GM18858 (cell line): ENCODE data around the gene TIPRL.
A peak's percentile ranks its signal among the peaks of the same experiment; 100 is the strongest.

Source experiments
- ATAC-seq: cut with Tn5 transposase; IDR thresholded peaks from one replicate; pipeline ENCODE4 v1.9.1; 2021; ENCODE audit not compliant: unreplicated experiment

Gene TIPRL

DNA sequence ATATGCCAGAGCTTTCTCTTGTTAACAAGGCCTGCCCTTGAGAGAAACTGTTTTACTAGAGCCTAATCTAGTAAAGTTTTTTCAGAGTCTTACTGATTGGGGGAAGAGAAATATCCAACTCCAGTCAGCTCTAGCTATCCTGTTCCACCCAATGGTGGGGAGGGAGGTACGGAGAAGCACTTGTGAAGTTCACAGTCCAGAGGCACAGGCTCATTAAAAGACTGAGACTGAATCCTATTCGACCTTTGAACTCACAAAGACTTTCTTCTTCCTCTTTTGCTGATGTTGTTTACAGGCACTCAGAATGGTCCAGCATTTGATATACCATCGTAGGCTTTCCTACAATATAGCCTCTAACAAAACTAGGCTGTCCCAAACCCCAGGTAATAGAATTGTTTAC, 31.6 kb downstream of the TIPRL start:
- no peak for ATAC-seq

DNA sequence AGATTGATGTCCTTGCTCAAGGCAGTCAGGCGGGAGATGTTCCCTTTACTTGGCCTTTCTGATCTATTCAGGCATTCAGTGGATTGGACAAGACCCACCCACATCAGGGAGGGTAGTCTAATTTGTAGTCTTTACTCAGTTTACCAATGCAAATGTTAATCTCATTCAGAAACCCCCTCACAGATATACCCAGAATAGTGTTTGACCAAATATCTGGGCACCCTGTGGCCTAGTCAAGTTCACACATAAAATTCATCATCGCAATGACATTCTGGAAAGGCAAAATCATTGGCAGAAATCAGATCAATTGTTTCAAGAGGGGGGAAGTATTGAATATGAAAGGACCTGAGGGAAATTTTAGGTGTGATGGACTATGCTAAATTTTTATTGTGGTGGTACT, 34.6 kb downstream of the TIPRL start:
- ATAC-seq, result no peak

DNA sequence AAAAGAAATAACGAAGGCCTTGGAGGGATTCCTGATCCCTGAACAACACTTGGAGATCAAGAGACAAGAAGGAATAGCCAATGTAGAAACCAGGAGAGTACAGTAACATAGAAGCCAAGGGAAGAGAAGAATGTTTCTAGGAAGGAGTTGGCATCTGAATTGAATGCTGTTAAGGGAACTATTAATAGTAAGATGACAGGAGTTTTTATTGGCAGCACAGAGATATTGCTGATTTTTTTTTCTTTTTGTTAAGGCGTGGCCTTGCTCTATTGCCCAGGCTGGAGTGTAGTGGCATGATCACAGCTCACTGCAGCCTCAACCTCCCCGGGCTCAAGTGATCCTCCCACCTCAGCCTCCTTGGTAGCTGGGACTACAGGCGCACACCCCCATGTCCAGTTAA, 37.4 kb downstream of the TIPRL start:
- no peak for ATAC-seq

DNA sequence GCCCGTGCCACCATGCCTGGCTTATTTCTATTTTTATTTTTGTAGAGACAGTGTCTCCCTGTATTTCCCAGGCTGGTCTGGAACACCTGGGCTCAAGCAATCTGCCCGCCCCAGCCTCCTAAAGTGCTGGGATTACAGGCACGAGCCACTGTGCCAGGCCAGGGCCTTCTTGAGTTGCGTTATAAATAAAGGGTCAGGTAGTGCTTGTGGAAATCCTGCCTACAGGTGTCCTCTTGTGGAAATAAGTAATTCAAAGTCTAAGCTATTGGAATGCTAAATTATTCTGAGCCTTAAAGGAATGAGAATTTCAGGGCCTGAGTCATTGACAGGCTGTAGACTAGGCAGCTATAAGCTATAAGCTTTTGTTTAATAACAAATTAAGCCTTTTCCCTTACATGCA, 38.9 kb downstream of the TIPRL start:
- ATAC-seq, result no peak

DNA sequence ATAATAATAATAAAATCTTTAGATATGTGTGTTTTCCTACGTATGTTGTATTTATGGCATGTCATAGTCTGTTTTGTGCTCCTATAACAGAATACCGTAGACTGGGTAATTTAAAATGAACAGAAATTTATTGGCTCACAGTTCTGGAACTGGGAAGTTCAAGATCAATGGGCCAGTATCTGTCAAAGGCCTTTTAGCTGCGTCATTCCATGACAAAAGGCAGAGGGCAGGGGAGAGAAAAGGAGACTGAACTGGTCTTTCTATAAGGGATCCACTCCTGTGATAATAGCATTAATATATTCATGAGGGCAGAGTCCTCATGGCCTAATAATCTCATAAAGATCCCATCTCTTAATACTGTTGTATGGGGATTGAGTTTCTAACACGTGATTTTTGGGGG, 39.9 kb downstream of the TIPRL start:
- ATAC-seq, result no peak

DNA sequence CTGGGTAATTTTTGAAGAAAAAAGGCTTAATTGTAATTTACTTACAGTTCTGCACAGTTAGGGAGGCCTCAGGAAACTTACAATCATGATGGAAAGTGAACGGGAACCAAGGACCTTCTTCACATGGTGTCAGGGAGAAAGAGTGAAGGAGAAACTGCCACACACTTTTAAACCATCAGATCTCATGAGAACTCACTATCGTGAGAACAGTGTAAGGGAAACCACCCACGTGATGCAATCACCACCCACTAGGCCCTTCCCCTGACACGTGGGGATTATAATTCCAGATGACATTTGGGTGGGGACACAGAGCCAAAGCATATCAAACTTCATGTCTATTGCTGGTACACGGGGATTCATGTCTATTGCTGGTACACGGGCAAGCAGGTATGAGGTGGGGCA, 41.7 kb downstream of the TIPRL start:
- no peak for ATAC-seq

DNA sequence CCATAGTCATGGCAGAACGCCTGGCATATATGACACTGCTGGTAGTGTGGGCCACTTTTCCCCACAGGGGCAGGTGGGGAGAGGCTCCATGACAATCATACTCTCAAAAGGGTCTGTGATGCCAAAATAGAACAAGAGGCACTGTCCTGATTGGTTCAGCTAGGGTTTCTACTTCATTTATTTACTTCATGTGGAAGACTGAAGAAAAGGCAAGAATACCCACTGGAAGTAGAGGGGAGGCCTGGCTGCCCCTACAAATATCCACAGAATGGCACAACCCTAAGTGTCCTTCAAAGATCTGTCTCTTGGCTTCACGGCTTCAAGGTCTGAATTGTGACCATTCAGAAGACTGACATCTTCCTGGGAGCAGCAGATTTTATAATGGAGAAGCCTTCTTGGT, 42.5 kb downstream of the TIPRL start:
- no peak for ATAC-seq

DNA sequence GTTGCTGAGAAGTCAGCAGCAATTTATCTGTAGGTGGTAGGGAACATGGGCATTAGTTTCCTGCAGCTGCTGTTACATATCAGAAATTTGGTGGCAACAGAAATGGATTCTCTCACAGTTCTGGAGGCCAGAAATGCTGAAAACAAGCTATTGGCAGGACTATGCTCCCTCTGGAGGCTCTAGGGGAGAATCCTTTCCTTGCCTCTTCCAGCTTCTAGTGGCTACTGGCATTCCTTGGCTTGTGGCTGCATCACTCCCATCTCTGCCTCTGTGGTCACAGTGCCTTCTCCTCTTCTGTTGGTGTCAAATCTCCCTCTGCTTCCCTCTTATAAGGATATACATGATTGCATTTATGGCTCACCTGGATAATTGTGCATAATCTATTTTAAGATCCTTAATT, 44.5 kb downstream of the TIPRL start:
- ATAC-seq, result no peak

DNA sequence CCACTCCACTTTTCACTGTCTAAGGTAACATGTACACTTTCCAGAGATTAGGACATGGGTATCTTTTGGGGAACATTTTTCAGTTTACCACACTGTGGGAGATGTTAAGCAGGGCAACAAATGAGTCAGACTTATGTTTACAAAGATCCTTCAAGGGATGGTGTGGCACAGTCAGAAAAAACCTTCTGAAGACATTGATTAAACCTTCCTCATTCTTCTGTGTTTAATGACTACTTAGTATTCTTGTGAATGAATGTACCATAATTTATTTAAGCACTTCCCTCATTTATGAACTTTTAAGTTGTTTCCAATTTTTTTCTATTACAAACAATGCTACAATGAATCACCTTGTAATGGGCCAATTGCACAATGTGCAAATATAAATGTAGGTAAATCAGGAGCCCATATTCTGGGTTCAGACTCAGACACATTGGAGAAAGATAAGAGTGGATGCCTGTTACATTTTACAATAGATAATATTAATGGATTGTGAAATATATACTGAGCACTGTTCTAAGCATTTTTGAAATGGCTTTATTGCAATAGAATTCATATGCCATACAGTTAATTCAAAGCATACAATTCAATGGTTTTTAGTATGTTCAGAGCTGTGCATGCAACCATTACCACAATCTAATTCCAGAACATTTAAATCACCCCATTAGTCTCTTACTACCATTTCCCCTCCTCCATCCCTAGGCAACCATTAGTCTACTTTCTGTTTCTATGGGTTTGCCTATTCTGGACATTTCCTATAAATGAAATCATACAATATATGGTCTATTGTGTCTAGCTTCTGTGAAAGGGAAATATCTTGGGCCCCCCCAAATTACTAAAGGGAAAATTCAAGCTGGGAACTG, 45.1 kb downstream of the TIPRL start:
- no peak for ATAC-seq

DNA sequence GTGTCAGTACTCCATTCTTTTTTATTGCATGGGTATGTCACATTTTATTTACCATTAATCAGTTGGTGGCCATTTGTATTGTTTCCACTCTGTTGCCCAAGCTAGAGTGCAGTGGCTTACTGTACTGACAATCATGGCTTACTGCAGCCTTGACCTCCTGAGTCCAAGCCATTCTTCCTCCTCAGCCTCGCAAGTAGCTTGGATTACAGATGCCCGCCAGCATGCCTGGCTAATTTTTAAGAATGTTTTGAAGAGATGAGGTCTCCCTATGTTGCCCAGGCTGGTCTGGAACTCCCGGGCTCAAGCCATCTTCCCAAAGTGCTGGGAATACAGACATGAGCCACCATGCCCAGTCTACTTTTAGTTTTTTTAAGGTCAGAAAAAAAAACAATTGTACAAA, 46.2 kb downstream of the TIPRL start:
- no peak for ATAC-seq

DNA sequence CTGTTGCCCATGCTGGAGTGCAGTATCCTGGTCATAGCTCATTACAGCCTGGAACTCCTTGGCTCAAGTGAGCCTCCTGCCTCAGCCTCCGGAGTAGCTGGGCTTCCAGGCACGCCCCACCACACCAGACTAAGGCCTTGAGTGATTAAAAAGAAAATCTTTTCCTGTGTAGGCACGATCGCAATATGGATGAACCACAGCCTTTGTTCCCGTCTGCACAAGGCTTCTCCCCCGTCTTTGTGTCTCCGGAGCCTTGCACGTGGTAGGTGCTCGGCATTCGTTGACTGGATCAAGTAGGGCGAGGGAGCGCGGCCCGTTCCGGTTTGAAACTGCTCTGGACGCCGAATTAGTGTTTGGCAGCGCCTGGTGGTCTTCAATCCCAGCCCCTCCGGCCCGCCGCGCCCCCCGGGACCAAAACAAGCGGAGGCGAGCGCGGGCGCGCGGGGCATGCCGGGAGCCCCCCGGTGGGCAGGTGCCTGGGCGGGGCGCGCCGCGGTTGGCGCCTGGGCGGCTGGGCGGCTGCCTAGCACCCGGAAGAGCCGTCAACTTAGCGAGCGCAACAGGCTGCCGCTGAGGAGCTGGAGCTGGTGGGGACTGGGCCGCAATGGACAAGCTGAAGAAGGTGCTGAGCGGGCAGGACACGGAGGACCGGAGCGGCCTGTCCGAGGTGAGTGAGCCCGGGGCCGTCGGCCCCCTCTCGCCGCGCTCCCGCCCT, 46.9 kb downstream of the TIPRL start, which contains the start of gene SFT2D2:
SFT2D2 (plus strand) TSS at position 529 of the 715 bp plus-strand sequence; CDS start at position 605, 76 bp downstream.
- peak; percentile 52 for ATAC-seq

DNA sequence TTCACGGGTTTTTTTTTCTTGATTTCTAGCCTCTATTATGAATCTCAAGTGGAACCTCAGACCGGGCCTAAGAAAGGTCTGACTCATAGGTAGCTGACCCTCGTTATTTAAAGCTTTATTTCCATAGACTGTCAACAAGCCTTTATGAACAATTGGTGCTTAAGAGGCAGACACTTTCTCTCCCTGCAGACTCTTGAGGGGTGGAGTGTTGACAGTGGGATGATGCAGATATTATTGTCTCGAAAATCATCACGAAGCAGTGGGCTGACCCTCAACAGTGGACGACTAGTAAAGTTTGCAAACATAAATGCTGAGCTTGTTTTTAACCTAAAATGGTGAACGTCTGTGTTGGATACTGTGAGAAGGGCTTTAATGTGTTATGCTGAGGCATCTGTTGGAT, 48.9 kb downstream of the TIPRL start:
- no peak for ATAC-seq

DNA sequence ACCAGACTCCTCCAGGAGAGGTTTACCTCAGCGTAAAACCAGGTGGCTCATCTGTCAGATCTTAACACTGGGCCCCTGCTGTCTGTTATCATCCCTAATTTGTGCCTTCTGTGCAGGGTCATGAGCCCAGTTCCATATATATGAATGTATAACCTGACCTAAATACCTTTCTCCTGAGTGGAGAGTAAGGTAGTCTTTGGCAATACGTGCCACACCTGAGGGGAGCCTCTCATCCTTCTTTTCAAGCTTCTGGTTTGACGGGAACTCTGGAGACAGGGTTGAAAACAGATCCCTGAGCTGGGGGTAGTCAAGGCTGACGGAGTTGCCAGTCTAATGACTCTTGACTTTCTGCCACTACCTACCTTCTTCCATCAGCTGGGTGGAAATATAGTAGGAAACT, 51.1 kb downstream of the TIPRL start:
- no peak for ATAC-seq

DNA sequence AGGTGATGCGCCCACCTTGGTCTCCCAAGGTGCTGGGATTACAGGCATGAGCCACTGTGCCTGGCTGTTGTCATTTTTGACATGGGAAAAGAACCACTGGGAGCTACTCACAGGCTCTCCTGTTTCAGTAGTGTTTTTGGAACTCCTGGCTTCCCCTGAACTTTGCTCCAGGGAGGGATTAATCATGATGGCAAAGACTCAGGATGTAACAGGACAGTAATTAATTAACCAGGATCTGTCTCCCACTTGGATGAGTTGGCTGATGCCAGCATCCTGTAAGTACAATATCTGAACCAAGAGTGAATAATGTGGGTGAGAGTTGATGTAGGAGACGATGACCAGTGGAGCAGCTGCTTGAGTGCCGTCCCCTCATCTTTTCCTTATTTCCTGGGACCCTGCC, 51.9 kb downstream of the TIPRL start:
- ATAC-seq, result no peak

DNA sequence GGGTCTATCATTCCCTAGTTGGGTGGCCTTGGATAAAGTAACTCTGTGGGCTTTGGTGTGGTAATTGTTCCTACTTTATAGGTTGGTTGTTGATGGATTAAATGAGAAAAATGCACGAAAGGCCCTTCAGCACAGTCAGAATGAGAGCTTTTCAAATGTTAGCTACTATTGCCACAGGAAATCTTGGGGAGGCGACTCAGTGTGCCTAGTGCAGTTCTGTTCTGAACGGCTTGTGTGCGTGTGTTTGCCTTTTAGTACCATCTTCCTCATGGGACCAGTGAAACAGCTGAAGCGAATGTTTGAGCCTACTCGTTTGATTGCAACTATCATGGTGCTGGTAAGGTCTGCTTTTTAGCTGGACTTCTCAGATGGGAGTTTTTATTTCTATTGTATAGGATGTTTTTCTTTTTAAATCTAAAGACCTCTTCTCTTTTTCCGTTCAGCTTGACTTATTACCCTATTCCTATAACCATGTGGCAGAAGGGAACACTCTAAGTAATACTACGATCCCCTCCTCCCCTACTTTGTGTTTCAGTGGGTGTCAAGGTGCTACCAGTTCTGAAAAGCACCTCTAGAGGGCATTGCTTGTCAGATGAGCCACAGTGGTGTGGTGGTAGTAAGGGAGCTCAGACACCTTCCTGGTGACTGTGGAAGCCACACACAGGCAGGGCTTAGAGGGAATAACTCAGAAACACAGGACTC, 56.2 kb downstream of the TIPRL start:
- ATAC-seq, result no peak

DNA sequence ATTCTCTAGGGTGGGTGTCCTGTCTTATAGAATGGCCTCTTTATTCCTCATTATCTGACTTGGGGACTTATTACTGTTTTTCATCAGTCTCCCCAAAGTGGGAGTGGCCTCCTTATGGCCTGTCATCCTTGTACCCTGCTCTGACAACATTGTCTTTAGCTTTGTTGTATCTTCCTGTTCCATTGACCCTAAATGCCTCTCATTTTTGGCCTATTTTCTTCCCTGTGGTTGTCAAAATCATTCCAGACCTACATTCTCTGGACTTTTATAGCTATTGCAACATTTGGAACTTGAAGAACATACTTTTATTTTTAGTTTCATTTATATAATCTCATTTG, 56.8 kb downstream of the TIPRL start:
- ATAC-seq, result no peak

DNA sequence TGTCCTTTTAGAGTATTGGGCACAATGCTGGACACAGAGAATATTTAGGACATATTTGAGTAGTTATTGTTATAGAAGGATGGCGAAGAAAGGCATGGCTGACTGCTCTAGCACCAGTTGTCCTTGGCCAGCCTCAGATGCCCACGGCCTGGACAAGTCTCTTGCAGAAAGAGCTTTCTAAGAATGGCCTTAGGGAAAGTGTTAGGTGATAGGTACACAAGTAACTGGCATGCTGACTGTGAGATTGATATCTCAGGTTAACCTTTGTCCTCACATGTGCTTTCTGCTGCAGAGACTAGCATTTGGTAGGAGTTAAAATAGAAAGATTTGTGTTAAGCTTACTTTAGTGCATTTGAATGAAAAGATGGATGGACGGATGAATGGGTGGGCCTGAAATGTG, 57.2 kb downstream of the TIPRL start:
- ATAC-seq, result no peak

DNA sequence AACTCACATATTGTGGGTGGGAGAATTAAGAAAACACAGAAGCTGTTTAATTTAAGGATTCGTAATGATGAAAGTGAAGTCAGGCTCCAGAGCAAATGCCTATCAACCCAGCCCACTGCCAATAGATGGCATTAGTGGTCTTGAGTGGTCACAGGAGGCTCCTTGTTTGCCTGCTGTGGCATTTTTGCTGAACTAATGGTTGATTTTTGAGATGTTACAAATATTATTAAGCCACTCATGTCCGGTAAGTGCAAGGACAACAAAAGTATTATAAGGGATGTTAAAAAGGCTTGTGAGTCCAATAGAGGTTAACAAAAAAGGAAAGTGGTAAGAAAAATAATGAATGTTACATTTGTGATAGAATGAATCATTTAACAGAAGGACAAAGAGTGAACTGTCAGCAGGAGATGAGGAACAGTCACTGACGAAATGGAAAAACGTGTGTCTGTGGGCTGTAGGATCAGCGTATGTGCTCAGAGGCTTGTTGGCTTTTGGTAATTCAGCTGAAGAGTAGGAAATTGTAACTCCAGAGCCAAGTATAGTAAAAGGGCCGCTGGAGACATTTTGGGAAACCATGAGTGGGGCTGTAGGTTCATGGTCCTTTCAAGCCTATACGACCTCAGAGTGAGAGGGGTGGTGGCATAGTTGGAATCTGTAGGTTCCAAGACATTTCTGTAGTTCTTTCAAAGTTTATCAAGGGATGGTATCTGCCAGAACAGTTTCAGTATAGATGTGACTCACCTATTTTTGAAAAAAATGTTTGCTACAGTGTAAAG, 58.3 kb downstream of the TIPRL start:
- ATAC-seq, result no peak

DNA sequence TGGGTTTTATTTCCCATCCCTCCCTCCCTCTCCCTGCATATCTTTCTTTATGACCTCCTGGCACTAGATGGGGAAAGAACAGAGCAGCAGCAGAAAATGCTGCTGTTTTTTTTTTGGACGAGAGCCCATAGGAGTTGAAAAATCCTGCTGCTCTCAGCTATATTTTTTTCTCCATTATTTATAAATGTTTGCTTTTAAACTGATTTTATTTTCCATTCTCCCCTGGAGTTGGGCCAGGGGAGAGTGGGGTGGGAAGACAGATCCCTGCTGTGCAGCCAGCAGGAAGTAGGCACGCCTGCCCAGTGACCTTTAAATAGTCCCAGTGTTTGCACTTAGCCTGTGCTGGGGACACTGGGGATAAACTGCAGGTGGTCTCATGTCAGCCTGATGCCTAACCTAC, 64.4 kb downstream of the TIPRL start:
- no peak for ATAC-seq

DNA sequence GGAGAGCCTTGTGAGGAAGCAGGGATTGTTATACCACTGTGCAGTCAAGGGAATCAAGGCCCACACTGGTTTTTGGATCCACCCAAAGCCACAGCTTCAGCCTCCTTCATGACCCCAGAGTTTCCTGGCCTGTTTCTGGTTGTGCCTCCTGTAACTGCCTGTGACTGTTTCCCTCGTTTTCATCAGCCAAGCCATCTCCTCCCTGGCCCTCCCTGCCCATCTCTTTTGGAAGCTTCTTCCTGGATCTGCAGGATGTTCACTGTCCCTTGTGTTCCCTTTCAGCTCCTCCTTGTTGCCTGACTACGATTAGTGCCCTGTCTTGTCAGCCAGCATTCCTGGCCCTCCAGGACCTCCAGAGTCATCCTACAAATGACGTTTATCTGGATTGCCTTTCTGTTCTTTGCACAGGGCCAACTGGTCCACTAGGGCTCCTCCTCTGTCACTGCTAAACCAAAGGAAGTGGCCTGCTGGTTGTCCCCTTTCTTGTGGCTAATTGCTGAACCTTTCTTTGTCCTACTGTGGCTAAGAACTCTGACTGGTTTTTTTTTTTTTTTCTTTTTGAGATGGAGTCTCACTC, 65.0 kb downstream of the TIPRL start:
- ATAC-seq, result no peak

DNA sequence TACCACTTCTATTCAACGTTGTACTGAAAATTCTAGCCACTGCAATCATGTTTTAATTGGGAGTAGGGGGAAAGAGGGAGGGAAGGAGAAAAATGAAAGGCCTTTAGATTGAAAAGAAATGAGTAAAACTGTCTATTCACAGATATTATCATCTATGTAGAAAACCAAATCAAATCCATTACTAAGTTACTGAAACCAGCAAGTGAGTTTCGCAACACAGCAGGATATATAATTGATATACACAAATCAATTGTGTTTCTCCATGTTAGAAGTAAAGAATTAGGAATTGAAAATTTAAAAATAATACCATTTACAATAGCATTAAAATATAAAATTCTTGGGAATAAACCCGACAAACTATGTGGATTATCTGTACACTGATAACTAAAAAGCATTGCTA, 66.3 kb downstream of the TIPRL start:
- no peak for ATAC-seq
